ENCODE measurements around the gene TLK1.

The TLK1 gene

DNA sequence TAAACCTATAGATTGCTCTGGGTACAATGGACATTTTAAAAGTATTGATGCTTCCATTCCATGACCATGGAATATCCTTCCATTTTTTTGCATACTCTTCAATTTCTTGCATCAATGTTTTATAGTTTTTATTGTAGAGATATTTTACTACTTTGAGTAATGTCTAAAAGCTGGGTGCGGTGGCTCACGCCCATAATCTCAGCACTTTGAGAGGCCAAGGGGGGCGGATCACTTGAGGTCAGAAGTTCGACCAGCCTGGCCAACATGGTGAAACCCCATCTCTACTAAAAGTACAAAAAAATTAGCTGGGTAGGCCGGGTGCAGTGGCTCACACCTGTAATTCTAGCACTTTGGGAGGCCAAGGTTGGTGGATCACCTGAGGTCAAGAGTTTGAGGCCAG lies 88.5 kb downstream of the TLK1 start:
- Mint-ChIP-seq H3K4me3 (no peak overlapping the region), H3K4me1 (ENCODE audit: low read depth) (no peaks in the 10 kb centered on the region), H3K9me3 (no peaks in the 10 kb centered on the region), H3K36me3 (ENCODE audit: low read depth) (peaks cover 68% of the 10 kb centered on the region), H3K27ac (no peak overlapping the region), H3K27me3 (no peaks in the 10 kb centered on the region)
- intact Hi-C loops (cut with micrococcal nuclease): no loop called here

DNA sequence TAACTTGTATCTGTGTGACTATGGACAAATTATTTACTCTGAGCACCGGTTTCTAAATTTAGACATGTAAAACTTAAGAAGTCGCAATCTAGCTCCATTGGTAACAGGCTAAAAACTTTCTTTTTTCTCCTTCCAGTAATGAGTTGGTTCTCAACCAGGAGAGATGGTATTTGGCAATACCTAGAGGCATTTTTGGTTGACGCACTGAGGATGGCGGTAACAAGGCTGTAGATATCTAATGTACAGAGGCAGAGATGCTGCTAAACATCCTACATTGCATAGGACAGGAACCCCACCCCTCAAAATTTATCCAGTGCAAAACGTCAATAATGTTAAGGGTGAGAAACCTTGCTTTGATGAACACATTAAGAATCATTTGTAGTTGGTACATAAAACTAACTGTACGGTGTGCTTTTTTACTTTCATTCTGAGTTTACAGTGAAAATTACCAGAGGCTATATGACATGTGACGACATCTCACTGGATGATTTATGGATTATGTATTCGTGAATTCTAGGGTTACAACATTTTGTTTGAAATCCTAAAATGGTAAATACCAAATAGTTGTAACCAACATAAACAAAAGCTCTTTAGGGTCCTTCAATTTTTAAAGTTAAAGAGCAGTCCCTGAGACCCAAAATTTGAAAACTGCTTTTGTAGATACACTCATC lies 91.3 kb downstream of the TLK1 start:
- Mint-ChIP-seq H3K4me1 (ENCODE audit: low read depth) (no peaks in the 10 kb centered on the region), H3K27me3 (no peaks in the 10 kb centered on the region), H3K36me3 (ENCODE audit: low read depth) (peaks cover 46% of the 10 kb centered on the region), H3K4me3 (no peak overlapping the region), H3K27ac (no peak overlapping the region), H3K9me3 (no peaks in the 10 kb centered on the region)
- intact Hi-C loops (cut with micrococcal nuclease): no loop called here

DNA sequence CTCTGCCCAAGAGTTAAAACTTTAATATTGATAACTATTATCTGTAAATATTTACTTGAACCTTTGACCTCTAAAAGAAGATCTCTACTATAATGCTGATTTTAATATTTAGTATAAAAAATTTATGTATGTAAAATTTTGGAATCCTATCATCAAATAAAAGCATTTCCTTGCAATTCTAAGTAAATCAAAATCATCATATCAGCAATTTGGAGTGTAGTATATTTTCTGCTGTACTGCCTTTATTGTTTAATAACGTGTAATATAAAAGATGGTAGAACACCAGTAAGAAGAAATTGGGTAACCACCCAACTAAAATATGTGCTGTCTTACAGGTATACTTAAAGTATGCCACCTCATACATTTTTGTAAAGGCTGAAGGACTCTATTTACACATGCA lies 94.6 kb downstream of the TLK1 start:
- H3K4me1 Mint-ChIP-seq (ENCODE audit: low read depth): peaks cover 8% of the 10 kb centered on the region
- H3K27me3 Mint-ChIP-seq: no peaks in the 10 kb centered on the region
- no peak overlapping the region for H3K4me3 Mint-ChIP-seq
- intact Hi-C loops (cut with micrococcal nuclease): no loop called here
- H3K36me3 Mint-ChIP-seq (ENCODE audit: low read depth): peaks cover 18% of the 10 kb centered on the region
- no peaks in the 10 kb centered on the region for H3K9me3 Mint-ChIP-seq
- H3K27ac Mint-ChIP-seq: no peak overlapping the region

DNA sequence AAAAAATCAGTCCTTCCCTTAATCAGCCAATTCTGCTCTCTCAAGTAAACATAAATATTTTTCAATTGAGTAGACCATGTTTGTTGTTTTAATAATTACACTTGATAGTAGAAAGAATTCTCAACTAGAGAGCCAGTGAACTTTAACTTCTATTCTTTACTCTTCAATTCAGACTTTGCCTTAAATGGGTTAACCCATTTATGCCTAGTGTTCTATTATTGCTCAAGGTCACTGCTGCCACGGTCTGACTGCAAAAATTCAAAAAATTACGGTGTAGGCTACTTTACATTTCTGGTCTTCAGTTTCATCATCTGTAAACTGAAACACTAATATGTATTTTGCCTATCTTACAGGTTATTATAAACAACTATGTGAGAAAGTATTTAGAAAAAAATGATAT lies 103.1 kb downstream of the TLK1 start:
- no peaks in the 10 kb centered on the region for H3K4me1 Mint-ChIP-seq (ENCODE audit: low read depth)
- H3K4me3 Mint-ChIP-seq: no peak overlapping the region
- intact Hi-C loops (cut with micrococcal nuclease): loop anchor here (10.0 kb wide), 1 partner anchor 357 kb away; no protein-coding TSS in a partner anchor
- peaks cover 50% of the 10 kb centered on the region for H3K36me3 Mint-ChIP-seq (ENCODE audit: low read depth)
- H3K27me3 Mint-ChIP-seq: no peaks in the 10 kb centered on the region
- no peaks in the 10 kb centered on the region for H3K9me3 Mint-ChIP-seq
- no peak overlapping the region for H3K27ac Mint-ChIP-seq

DNA sequence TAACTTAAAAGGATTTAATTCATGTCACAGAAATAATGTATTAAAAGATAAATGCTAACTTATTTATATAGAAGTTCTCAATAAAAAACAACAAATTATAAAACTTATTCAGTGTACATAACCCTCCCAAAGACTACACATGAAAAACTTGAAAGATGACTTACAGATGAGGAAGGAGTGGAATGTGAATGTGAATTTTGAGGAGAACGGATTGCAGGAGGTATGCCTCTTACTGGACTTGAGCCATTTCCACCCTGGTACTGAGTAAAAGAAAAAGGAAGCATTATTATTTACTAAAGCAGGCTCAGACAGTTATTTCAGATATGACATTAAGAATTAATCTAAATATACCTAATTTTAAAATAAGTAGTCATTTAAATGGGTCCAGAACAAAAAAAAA lies 104.4 kb downstream of the TLK1 start:
- Mint-ChIP-seq H3K9me3 (no peaks in the 10 kb centered on the region), H3K4me3 (no peak overlapping the region), H3K27me3 (no peaks in the 10 kb centered on the region), H3K36me3 (ENCODE audit: low read depth) (peaks cover 63% of the 10 kb centered on the region), H3K27ac (no peak overlapping the region), H3K4me1 (ENCODE audit: low read depth) (no peaks in the 10 kb centered on the region)
- intact Hi-C loops (cut with micrococcal nuclease): loop anchor here (10.0 kb wide), 1 partner anchor 358 kb away; no protein-coding TSS in a partner anchor

DNA sequence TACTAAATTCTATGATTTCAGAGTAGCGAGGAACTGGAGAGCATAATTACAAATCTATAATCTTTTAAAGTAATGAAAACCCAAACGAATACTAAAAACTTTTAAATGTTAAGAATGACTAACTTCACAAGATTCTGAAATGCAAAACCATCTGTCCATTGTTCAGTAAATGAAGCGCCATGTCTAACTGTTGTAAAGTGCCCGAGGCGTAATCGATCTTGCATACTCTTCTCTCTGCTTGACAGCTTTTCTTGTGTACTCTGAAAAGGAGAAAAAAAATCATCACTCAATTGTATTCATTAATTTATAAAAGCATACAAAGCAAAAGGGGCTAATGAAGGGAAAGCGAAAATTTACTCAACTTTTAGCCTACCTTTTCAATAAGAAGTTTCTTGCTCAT lies 111.0 kb downstream of the TLK1 start:
- H3K9me3 Mint-ChIP-seq: no peaks in the 10 kb centered on the region
- intact Hi-C loops (cut with micrococcal nuclease): loop anchor here (10.0 kb wide), 1 partner anchor 365 kb away; no protein-coding TSS in a partner anchor
- no peak overlapping the region for H3K4me3 Mint-ChIP-seq
- no peaks in the 10 kb centered on the region for H3K4me1 Mint-ChIP-seq (ENCODE audit: low read depth)
- H3K27ac Mint-ChIP-seq: no peak overlapping the region
- no peaks in the 10 kb centered on the region for H3K27me3 Mint-ChIP-seq
- peaks cover 86% of the 10 kb centered on the region for H3K36me3 Mint-ChIP-seq (ENCODE audit: low read depth)

DNA sequence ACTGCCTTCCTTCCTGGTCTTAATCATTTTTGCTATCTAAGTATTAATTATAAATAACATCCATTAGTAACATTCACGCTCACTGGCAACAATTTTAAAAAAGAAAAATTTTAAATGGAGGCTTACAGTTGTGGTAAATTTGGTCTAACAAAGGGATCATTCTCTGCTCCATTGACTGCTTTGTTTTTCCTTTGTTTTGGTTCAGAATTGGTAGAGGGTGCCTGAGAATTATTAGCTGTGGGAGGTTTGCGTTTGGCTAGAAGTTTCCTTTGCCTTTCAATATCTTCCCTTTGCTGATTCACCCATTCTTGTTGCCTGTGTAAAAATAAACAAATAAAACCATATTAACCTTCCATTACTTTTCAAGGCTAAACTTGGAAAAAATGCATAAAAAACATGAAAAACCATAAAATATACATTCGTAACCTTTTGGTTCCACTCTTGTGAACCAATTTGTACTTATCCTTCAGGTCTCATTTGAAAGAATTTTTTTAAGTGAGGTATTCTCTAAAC lies 114.6 kb downstream of the TLK1 start:
- H3K36me3 Mint-ChIP-seq (ENCODE audit: low read depth): peaks cover 86% of the 10 kb centered on the region

DNA sequence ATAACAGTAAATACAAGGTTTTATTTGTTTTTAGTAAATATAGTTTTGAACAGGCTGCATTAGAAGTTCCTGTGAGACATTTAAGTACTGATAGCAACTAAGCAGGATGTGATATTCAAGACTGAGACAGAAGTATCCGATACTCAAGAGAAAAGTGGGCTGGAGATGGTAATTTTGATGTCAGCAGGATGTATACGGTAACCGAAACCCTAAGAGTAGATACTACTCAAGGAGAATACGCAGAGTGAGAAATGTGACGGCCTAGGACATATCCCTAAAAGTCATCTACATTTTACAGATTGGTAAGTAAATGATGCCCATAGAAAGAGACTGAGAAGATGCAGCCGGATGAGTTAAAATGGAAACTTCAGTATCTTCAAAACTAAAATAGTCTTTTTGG lies 116.3 kb downstream of the TLK1 start:
- peaks cover 81% of the 10 kb centered on the region for H3K36me3 Mint-ChIP-seq (ENCODE audit: low read depth)
- no peaks in the 10 kb centered on the region for H3K9me3 Mint-ChIP-seq
- intact Hi-C loops (cut with micrococcal nuclease): no loop called here
- no peak overlapping the region for H3K27ac Mint-ChIP-seq
- no peak overlapping the region for H3K4me3 Mint-ChIP-seq
- H3K4me1 Mint-ChIP-seq (ENCODE audit: low read depth): peaks cover 9% of the 10 kb centered on the region
- H3K27me3 Mint-ChIP-seq: no peaks in the 10 kb centered on the region

More for the DNA sequence above, 114.6 kb downstream of the TLK1 start:
- Mint-ChIP-seq H3K27me3 (no peaks in the 10 kb centered on the region), H3K27ac (no peak overlapping the region), H3K4me3 (no peak overlapping the region), H3K9me3 (no peaks in the 10 kb centered on the region), H3K4me1 (ENCODE audit: low read depth) (peaks cover 9% of the 10 kb centered on the region)
- intact Hi-C loops (cut with micrococcal nuclease): no loop called here

DNA sequence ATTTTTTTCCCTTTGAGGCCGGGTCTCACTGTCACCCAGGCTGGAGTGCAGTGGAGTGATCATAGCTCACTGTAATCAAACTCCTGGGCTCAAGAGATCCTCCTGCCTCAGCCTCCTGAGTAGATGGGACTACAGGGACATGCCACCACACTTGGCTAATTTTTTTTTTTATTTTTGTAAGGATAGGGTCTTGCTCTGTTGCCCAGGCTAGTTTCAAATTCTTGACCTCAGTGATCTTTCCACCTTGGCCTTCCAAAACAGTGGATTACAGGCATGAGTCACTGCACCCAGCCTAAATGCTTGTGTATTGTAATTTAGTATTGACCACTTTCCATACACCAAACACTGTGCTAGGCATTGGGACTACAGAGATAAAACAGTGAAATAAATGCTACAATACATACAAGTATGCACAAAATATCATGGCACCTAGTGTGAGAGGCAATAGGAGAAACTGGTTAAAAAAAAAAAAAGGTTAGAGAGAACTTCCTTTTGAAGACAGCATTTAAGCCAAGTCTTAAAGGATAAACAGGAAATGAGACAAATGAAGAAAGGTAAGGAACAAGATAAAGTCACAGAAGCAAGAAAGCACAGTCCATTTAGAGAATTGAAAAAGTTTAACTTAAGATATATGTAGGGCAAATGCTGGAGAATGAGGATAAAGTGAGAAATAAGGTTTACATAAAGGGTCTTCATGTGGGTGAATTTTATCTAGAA lies 118.3 kb downstream of the TLK1 start:
- peaks cover 78% of the 10 kb centered on the region for H3K36me3 Mint-ChIP-seq (ENCODE audit: low read depth)
- H3K4me1 Mint-ChIP-seq (ENCODE audit: low read depth): peaks cover 9% of the 10 kb centered on the region
- H3K4me3 Mint-ChIP-seq: no peak overlapping the region
- no peaks in the 10 kb centered on the region for H3K9me3 Mint-ChIP-seq
- intact Hi-C loops (cut with micrococcal nuclease): no loop called here
- peak overlapping the region; percentile 38 for H3K27ac Mint-ChIP-seq
- H3K27me3 Mint-ChIP-seq: no peaks in the 10 kb centered on the region

DNA sequence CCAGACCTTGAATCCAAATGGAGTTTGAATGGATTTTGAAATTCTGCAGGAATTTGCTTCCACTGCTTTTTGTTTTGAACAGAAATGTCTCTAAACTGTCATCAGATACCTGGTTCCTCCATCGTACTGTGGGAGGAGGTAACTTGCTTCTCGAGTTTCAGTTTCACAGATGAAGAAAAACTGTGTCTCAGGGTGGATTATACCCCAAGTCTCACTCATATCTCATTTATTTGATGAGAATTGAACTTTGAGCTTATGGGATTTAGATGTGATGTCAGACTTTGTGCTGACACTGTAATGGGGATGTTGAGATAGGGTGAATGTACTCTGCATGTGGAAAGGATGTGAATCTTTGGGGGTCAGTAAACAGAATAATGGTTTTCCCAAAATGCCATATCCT lies 124.2 kb downstream of the TLK1 start:
- H3K36me3 Mint-ChIP-seq (ENCODE audit: low read depth): peaks cover 88% of the 10 kb centered on the region
- intact Hi-C loops (cut with micrococcal nuclease): no loop called here
- no peaks in the 10 kb centered on the region for H3K27me3 Mint-ChIP-seq
- no peaks in the 10 kb centered on the region for H3K4me1 Mint-ChIP-seq (ENCODE audit: low read depth)
- no peak overlapping the region for H3K4me3 Mint-ChIP-seq
- peaks cover 12% of the 10 kb centered on the region for H3K9me3 Mint-ChIP-seq
- H3K27ac Mint-ChIP-seq: no peak overlapping the region

DNA sequence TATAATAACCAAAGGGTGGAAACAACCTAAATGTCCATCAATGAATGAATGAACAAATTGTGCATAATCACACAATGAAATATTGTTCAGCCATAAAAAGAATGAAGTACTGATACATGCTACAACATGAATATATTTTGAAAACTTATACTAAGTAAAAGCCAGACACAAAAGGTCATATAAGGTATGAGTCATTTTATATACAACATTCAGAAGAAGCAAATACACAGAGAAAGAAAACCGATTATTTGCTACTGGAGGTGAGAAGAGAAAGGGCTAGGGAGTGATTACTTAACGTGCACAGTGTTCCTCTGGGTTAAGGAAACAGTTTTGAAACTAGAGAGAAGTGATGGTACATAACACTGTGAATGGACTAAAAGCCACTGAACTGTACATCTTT lies 126.4 kb downstream of the TLK1 start:
- H3K27me3 Mint-ChIP-seq: no peaks in the 10 kb centered on the region
- no peak overlapping the region for H3K4me3 Mint-ChIP-seq
- H3K9me3 Mint-ChIP-seq: peaks cover 12% of the 10 kb centered on the region
- peaks cover 87% of the 10 kb centered on the region for H3K36me3 Mint-ChIP-seq (ENCODE audit: low read depth)
- intact Hi-C loops (cut with micrococcal nuclease): no loop called here
- H3K27ac Mint-ChIP-seq: no peak overlapping the region
- H3K4me1 Mint-ChIP-seq (ENCODE audit: low read depth): no peaks in the 10 kb centered on the region

DNA sequence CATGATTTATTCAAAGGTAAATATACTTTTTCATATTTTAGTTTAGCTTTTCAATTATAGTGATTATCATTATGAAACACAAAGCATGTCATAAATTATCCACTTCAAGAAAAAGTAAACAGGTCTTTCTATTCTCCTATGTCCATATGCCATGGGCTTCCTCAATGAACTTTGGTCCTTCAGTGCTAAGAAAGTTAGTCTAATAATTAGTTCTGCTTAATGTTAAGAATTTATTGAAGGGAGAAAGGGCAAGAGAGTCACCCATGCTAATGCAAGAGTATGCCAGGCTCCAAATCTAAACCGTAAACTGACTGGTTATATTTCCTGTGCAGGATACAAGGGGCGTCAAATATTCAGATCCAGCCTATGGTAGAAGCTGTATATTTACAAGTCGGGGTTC lies 135.5 kb downstream of the TLK1 start:
- Mint-ChIP-seq H3K9me3 (no peaks in the 10 kb centered on the region), H3K4me3 (no peak overlapping the region), H3K4me1 (ENCODE audit: low read depth) (no peaks in the 10 kb centered on the region), H3K27me3 (no peaks in the 10 kb centered on the region), H3K36me3 (ENCODE audit: low read depth) (peaks cover 70% of the 10 kb centered on the region), H3K27ac (no peak overlapping the region)
- intact Hi-C loops (cut with micrococcal nuclease): no loop called here

DNA sequence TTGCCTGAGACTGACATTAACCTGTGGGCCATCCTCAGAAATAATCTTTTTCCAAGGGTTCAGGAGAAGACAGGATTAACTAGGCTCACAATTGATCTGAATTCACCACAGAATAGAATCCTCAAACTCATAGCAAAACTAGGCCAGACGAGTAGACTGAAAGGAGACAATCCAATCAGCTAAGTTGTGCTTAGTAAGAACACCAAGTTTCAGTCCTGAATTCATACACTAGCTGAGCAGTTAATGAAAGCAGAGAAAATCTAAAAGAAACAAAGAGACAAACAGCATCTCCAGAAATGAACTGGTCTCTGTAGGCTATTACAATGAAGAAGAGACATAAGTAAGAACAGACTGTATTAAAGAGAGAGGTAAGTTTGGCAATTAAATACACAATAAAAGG lies 142.2 kb downstream of the TLK1 start:
- intact Hi-C loops (cut with micrococcal nuclease): no loop called here
- no peaks in the 10 kb centered on the region for H3K4me1 Mint-ChIP-seq (ENCODE audit: low read depth)
- H3K27ac Mint-ChIP-seq: no peak overlapping the region
- no peak overlapping the region for H3K4me3 Mint-ChIP-seq
- peaks cover 62% of the 10 kb centered on the region for H3K36me3 Mint-ChIP-seq (ENCODE audit: low read depth)
- H3K27me3 Mint-ChIP-seq: no peaks in the 10 kb centered on the region
- no peaks in the 10 kb centered on the region for H3K9me3 Mint-ChIP-seq

DNA sequence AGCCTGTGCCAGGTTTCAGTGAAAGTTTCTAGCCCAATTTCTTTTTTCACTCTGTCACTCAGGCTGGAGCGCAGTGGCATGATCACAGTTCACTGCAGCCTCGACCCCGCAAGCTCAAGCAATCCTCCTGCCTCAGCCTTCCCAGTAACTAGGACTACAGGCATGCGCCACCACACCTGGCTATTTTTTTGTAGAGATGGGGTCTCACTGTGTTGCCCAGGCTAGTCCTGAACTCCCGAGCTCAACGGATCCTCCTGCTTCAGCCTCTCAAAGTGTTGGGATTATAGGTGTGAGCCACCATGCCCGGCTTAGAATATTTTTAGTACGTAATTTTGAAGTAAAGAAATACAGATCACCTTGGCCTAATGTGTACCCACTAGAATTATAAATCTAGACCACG lies 144.6 kb downstream of the TLK1 start:
- peaks cover 59% of the 10 kb centered on the region for H3K36me3 Mint-ChIP-seq (ENCODE audit: low read depth)
- no peaks in the 10 kb centered on the region for H3K4me1 Mint-ChIP-seq (ENCODE audit: low read depth)
- intact Hi-C loops (cut with micrococcal nuclease): no loop called here
- no peak overlapping the region for H3K4me3 Mint-ChIP-seq
- no peak overlapping the region for H3K27ac Mint-ChIP-seq
- H3K27me3 Mint-ChIP-seq: no peaks in the 10 kb centered on the region
- no peaks in the 10 kb centered on the region for H3K9me3 Mint-ChIP-seq

Measured in dendritic cell treated with granulocyte-macrophage colony-stimulating factor and Interleukin-4, amounts not matched to agents 40 ng/mL and 50 ng/mL, for 4 days (primary cell).